Urothelium cell line (cell line): ENCODE measurements around the gene ADAT1.

Source experiments
- DNase-seq: peaks from one replicate; pipeline ENCODE4 v3.0.0; 2011; ENCODE audit warnings: low spot score, mixed read lengths
- FAIRE-seq: peaks from 2 replicates; lab custom pipeline; 2011; peaks lifted over from hg19 to GRCh38; lab: Jason Lieb, UNC

Gene ADAT1, protein sequence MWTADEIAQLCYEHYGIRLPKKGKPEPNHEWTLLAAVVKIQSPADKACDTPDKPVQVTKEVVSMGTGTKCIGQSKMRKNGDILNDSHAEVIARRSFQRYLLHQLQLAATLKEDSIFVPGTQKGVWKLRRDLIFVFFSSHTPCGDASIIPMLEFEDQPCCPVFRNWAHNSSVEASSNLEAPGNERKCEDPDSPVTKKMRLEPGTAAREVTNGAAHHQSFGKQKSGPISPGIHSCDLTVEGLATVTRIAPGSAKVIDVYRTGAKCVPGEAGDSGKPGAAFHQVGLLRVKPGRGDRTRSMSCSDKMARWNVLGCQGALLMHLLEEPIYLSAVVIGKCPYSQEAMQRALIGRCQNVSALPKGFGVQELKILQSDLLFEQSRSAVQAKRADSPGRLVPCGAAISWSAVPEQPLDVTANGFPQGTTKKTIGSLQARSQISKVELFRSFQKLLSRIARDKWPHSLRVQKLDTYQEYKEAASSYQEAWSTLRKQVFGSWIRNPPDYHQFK

DNA sequence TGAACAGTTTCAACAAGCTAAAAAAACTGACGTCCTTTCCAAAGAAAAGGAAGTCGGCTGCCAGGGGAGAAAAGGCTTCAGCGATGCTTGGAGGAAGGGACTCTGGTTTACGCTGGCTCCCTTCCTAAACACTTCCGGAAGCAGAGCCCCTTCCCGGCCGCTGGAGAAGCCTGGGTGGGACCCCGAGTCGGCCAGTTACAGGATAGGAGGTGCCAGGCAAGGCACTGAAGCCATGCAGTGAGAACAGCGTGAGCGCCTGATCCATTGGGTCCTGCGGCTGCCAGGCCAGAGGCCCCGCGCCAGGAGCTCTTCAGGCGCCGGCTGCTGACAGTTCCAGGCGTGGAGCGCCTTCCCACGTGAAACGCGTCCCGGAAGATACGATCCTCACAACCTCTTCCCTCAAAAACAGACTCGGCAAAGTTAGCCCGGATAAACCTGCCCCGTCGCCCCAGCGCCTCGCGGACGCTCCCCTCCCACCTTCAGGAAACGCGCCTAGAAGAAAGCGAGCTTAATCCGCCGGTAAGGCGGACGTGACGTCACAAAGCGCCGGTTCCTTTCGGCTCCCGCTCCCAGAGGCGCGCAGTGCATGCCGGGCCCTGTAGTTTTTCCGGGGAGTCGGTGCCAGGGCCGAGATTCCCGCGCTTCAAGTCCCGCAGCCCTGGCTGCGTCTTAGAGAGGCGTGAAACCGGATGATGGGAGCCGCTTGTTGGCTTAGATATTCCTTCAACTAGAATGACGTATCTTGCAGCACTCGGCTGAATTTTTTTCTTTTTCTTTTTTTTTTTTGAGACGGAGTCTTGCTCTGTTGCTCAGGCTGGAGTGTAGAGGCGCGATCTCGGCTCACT, at the start of gene ADAT1:
Gene ADAT1, minus strand, starts transcription at position 521 of the 845 bp plus-strand sequence. CDS start 2,482 bp downstream, outside the sequence.
- DNase-seq: peak; percentile 97
- FAIRE-seq: no peak

DNA sequence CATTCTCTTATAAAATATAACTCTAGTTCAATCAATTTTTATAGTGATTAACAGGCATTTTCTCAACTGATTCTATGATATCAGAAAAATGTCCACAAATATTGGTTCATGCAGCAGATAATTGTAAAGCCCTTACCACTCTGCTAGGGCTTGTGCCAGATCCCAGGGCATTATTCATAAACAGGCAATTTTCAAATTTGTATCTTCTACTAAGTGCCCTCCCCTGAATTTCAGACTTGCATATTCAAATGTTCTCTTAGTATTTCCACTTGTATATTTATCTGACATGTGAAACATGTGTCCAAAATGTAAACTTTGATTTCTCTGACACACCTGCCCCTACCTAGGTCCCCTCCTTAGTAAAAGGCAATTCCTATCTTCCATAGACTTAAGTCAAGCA, 44.4 kb upstream of the ADAT1 start:
- FAIRE-seq (no peak), DNase-seq (no peak)

DNA sequence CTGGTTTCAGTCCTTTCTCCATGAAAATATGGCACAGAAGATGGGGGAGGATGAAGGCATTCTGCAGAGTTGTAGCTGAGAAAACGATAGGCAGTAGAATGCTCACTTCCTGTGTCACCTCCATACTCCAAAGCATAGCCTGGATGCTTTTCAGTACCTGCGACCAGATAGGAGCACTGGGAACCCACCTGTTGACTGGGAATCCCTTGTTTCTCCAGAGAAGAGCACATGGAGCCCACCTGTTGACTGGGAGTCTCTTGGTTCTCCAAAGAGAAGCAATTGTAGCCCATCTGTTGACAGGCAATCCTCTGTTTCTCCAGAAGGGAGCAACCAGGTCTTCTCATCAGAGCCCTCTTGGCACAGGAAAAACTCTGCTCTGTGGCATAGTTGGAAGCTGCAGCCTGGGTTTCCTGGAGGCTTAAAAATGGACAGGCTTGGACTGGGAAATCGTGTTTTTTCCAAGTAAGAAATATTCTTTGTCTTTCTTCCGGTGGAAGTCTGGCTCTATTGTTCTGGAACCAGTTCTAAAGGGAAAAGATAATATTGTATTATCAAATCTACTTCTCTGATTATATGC, 37.7 kb upstream of the ADAT1 start:
- no peak for FAIRE-seq

DNA sequence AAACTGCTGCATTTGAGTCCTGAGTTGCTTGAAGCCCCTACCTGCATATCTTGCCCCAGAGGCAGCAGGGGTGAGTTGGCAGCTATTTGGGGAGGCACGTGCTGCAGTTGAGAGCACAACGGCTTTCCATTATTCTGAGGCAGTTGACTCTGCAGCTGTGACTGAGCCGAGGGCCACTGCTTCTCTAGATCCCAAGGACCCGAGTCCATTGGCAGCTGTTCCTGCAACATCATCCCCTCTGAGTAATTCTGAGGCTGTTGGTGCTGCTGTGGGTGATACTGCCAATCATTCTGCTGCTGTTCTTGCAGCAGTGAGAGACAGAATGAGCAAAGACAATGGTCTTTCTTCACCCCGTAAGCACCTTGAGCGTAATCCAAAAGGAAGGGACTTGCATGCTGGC, 37.2 kb upstream of the ADAT1 start:
- no peak for FAIRE-seq

More for the DNA sequence above, 37.7 kb upstream of the ADAT1 start:
- DNase-seq: no peak

DNA sequence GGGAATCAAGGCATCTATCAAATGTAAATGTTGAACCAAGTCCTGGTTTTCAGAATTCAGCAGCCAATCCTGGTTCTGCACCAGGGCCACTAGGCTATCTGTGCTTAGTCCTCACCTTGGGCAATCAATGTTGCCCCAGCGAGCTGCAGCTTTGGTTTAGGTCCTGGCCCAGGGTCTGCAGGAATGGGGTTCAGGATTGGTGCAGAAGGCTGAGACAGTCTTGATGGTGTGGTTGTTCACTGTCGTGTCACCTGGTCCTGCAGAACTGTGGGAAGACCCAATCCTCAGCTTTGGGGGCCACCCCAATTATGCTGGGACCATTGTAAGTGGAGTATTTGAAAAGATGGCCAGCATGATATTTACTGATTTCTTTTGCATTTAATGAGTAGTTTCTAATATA, 35.1 kb upstream of the ADAT1 start:
- DNase-seq (no peak), FAIRE-seq (no peak)

More for the DNA sequence above, 37.2 kb upstream of the ADAT1 start:
- no peak for DNase-seq

DNA sequence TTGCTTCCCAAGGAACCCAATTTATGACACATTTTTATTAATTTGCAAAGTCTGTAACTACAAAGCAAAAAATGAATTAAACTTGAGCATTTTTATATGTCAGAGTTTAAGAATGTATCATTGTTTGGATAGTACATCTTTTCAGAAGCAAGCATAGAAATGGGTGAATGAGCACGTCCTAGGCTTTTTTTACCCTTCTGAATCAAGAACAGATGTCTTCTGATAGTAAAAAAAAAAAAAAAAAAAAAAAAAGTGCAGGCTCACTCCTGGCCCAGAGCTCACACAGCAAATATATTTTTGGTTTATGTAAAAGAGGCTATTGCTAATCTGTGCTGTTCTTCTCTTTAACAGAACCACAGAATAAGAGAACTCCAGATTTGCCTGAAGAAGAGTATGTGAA, 30.8 kb upstream of the ADAT1 start:
- FAIRE-seq: no peak
- DNase-seq: no peak

DNA sequence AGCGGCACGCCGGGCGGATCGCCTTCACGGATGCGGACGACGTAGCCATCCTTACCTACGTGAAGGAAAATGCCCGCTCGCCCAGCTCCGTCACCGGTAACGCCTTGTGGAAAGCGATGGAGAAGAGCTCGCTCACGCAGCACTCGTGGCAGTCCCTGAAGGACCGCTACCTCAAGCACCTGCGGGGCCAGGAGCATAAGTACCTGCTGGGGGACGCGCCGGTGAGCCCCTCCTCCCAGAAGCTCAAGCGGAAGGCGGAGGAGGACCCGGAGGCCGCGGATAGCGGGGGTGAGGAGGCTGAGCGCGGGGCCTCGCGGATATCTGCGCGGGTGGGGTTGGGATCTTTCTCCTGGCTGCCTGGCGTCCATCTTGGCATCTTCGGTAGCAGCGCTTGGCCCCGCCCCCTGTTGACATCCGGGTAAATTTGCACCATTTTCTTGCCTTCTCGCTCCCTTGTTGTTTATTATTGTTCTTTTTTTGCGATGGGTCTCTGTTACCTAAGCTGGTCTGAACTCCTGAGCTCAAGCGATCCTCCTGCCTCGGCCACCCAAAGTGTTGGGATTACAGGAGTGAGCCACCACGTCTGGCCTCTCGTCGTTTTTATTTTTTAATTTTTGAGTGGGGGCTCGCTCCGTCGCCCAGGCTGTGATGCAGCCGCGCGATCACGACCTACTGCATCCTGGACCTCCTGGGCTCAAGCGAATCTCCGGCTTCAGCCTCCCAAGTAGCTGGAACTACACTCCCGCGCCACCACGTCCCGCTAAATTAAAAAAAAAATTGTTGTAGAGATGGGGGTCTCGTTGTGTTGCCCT, 25.4 kb upstream of the ADAT1 start:
- DNase-seq: peak; percentile 79
- no peak for FAIRE-seq

DNA sequence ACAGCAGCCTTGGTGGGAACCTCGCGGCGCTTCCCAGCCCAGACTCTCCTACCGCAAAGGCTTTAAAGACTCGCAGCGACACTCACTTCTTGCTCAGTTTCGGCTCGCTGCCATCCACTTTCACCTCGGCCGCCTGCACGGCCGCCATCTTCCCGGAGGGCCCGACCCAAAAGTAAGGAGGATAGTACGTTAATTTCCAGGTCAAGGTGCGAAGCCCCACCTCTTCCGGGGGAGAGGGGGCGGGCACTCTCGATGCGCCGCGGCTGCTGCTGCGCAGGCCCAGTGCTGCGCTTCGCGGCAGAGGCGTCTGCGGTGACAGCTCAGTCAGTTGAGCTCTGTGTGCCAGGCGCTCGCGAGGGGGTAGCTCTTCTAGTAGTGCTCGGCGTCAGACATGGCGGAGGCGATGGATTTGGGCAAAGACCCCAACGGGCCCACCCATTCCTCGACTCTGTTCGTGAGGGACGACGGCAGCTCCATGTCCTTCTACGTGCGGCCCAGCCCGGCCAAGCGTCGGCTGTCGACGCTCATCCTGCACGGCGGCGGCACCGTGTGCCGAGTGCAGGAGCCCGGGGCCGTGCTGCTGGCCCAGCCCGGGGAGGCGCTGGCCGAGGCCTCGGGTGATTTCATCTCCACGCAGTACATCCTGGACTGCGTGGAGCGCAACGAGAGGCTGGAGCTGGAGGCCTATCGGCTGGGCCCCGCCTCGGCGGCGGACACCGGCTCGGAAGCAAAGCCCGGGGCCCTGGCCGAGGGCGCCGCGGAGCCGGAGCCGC, 24.6 kb upstream of the ADAT1 start, which contains the start of the genes KARS1 and TERF2IP:
Gene KARS1, minus strand, starts transcription at position 174 of the 773 bp plus-strand sequence. Its CDS starts 26 bp downstream, at position 148.
Gene TERF2IP, plus strand, starts transcription at position 282 of the 773 bp plus-strand sequence. Its CDS starts 110 bp downstream, at position 392.
- peak; percentile 98 for DNase-seq
- peak; percentile 5 for FAIRE-seq

DNA sequence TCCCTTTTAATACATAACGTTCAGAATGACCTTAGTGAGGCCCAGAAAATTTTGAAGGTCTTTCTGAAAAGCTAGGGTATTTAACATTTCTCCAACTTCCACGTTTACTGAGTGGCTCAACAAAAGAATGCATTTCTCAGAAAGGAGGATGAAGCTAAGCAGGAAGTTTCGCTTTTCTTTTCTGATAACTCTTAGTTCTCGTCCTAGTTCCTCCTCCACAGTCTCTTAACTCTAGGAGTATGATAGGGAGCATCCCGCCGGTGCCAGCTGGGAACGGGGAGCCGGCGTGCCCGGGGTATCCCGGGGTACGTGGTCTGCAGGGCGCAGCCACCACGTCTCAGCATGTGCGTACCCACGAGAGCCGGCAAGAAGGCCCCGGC, 24.0 kb upstream of the ADAT1 start:
- DNase-seq (no peak), FAIRE-seq (no peak)

DNA sequence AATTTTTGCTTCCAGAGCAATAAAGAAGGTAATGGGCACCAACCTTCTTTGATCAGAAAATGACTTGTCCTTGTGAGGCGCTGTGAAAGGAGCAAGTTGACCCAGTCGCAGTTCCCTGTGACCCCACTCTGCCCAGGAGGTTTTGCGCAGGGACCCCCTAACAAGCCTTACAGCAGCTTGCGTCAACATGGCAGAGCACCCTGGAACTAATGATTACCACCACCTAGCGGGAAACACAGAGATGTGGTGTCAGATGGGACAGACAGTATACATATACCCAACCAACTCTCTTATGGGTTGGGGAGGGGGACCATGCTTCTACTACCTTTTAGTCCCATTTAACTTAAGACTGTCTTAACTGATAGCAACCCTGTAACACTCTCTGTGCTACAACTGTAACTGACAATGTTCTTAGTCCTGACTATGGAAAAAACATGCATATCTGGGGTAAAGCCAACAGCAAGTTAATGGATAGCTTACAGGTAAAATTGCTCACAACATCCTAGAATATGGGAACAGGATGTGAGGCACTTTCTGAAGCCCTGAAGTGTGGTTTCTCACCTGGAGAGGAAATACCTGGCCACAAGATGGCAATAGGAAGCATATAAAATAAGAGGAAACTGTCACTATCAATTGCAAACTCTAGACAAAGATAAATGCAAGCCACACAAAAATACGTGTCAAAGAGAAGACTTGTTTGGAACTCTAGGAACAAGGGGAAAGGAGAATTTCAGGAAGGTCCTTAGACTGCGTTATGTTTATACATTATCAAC, 21.3 kb upstream of the ADAT1 start:
- DNase-seq: no peak
- FAIRE-seq: no peak

DNA sequence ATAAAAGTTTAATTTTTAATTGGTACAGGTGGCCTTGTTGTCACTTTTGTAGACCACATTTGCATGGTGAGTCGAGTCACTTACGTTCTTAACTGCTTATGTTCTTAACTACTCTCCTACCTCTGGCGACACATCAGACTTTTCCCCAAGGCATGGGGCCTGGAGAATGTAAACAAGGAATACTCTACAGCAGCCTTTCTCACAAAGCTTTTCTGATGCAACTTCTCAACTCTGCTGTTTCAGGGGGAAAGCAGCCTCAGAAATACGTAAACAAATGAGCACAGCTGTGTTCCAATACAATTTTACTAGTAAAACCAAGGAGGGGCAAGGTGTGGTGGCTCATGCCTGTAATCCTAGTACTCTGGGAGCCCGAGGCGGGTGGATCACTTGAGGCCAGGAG, 17.5 kb upstream of the ADAT1 start:
- DNase-seq (no peak), FAIRE-seq (no peak)

DNA sequence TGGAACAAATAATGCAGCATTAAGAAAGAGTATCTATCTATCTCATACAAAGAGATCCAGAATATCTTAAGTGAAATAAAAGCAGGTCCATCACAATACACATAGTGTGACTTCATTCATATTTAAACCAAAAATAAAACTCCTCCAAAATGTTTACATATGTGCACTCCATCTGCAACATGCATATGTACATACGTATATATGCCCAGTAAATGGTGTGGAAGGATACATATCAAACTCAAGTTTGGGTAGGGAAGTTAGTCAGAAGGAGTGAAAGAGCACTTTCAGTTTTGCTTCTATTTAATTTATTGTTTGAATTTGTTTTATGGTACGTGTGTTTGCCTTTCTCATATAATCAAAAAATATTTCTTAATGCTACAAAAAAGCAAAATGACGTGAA, 12.0 kb upstream of the ADAT1 start:
- FAIRE-seq (no peak), DNase-seq (no peak)

DNA sequence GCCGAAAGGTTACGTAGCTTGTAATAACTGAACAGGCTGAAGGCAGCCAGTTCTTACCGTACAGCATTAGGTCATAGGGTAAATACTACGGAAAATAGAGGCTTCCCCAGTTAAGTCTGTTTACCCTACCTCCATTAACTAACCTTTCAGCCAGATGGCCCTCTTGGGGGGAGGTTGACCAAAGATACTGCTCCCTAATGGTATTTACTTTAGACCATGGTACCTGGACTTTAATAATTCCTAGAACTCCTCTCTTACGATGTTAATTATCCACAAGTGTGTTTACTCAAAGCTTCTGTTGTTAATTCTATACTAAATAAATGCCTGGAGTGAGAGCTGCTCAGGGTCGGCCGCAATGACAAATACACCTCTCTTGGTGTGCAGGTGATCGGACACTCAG, 9.8 kb upstream of the ADAT1 start:
- FAIRE-seq: no peak
- no peak for DNase-seq

DNA sequence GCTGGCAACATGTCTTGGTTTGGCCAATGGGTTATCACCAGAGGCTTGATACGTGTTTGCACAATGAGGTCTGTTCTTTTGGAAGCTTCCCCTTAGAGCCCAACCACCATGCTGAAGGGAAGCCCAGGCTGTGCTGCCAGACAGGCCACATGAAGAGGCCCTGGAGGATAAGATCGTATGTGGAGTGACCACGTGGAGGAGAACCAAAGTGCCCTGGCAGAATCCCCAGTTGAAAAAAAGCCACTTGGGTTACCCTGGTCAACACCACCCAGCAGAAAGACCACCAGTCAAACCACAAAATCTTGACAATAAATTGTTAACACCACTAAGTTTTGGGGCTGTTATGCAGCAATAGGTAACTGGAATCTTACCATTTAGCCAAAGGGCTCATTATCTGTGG, 7.0 kb upstream of the ADAT1 start:
- DNase-seq (no peak), FAIRE-seq (no peak)

DNA sequence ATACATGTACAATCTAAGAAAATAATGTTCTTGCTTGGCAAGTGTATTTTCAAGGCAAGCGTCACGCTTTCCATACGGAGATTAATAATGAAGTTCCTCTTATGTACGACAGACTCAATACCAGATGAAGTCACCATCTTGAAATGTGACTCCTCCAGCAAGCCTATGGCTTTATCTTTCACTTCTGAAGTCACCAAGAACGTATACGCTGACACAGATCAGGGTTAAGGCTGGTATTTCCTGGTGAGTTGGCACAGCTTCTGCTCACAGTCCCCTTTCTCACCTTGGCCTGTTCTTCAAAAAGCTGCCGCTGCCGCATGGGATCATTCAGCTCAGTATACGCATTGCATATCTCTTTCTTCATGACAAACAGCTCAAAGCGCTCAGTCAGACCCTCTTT, 6.1 kb upstream of the ADAT1 start:
- DNase-seq (no peak), FAIRE-seq (no peak)

DNA sequence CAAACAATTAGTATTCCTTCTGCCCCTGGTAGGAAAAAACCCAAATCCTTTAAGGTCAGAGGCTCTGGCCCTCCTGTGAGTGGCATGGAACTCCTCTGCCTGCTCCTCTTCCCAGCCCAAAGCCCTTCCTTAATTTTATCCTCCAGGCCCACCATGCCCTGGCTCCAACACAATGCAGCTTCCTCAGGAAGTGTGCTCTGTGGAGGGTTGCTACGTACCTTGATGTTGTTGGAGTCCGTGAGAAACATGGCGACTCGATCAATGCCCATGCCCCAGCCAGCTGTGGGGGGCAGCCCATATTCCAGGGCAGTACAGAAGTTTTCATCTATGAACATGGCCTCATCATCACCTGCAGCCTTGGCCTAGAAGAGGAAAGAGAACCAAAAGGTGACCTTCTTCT, 5.3 kb upstream of the ADAT1 start:
- DNase-seq: no peak
- FAIRE-seq: no peak

DNA sequence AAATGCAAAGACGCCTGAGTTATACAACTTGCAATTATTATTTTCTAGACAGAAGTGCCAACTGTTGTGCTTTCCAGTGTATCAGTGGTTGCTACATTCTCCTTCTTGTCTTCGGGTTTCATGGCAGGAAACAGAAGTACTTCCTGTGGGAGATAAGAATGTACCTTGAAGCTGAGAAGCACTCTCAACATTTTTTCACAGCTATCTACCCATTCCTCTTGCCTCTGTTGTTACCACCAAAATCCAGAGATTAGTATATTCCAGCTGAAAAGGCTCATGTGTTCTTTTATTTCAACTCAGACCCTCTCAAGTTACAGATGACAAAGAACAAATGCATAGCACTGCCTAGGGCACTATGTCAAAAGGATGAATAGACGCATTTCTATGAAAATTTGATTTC, 4.8 kb upstream of the ADAT1 start:
- no peak for FAIRE-seq

DNA sequence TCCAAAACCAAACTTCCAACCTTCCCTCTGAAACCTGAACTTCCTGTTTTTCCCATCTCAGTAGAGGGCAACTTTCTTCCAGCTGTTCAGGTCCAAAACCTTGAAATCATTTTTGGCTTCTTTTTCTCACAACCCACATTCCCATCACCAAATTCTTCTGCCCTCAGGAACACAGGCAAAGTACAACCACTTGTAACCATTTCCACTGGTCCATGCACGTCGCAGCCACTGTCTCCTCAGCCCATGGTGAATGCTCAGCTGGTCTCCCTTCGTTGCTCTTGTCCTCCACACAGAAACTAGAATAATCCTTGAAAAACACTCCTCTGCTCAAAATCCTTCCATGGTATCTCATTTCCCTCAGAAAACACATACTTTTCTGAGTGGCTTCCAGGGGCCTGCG, 3.7 kb upstream of the ADAT1 start:
- FAIRE-seq (no peak), DNase-seq (no peak)

More for the DNA sequence above, 4.8 kb upstream of the ADAT1 start:
- no peak for DNase-seq

DNA sequence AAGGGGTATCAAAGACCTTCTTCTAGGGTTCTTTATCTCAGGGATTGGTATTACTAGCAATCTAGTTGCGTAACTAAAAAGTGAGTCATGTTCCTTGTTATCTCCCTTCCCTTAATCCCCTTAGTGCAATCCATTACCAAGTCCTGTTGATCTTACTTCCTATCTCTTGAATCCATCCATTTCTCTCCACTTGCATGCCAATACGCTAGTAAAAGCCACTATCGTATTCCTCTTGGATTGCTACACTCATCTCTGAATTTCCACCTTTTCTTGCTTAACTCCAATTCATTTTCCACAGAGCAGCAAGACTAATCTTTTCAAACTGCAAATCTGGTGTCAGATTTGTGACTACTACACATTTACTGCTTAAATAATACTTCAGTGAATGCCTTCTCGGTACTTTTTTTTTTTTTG, 1.8 kb upstream of the ADAT1 start:
- FAIRE-seq: no peak

More for the DNA sequence above, 1.8 kb upstream of the ADAT1 start:
- no peak for DNase-seq
